Panc1 (cell line): ENCODE measurements around the gene MAB21L3. TPM values are rescaled to one million over a fixed set of nuclear protein-coding genes. Genes with fewer than 3 reads are reported as not detected.

Experiments used
- ATAC-seq: fragments of 200-7000 bp; cut with Tn5 transposase; 2 replicates; pipeline ENCODE4 v1.9.1; 2020; ENCODE audit warnings: mild to moderate bottlenecking, moderate library complexity
- BruUV-seq: library from RNA; stranded (reverse); fragments of 400-500 nt; replicated peaks from 2 replicates; lab custom pipeline; 2021; lab: Mats Ljungman, UMichigan
- CTCF ChIA-PET: fragments of 300-600 bp; sonication (Branson Sonifier 250); formaldehyde crosslinking; loops from one replicate; lab custom pipeline; 2022; ENCODE audit warnings: antibody characterized with exemption; lab: Charles Lee
- POLR2A ChIA-PET: fragments of 300-600 bp; sonication (Branson Sonifier 250); formaldehyde crosslinking; loops from one replicate; lab custom pipeline; 2022; ENCODE audit warnings: antibody characterized with exemption; lab: Charles Lee
- DNase-seq: peaks from one replicate; pipeline ENCODE4 v3.0.0-alpha.2; 2010; ENCODE audit warnings: low read depth, low spot score
- H3K27ac ChIP-seq: 2 replicates; pipeline ENCODE4 v1.5.1; 2011; ENCODE audit warnings: mild to moderate bottlenecking, low read length, inconsistent platforms
- H3K27me3 ChIP-seq: fragments of 200-500 bp; sonication (Bioruptor generic); 2 replicates; pipeline ENCODE4 v1.6.0; 2014; ENCODE audit warnings: low read length, inconsistent platforms; ENCODE audit not compliant: control insufficient read depth, insufficient read depth
- H3K36me3 ChIP-seq: fragments of 200-500 bp; sonication (Bioruptor generic); 2 replicates; pipeline ENCODE4 v1.5.1; 2014; ENCODE audit warnings: inconsistent platforms, mild to moderate bottlenecking, low read length, moderate library complexity; ENCODE audit not compliant: control insufficient read depth, insufficient read depth
- H3K4me1 ChIP-seq: 2 replicates; pipeline ENCODE4 v1.5.1; 2011; ENCODE audit warnings: inconsistent platforms, mild to moderate bottlenecking, low read length, moderate library complexity; ENCODE audit not compliant: control insufficient read depth, insufficient read depth
- H3K4me3 ChIP-seq, 2 experiments: 2 replicates each; pipeline ENCODE4 v1.5.1; 2011 to 2012; ENCODE audit warnings: low read depth in 2 of 2, low read length in 2 of 2, mild to moderate bottlenecking in 2 of 2, inconsistent platforms in 1 of 2, moderate library complexity in 1 of 2
- H3K9me3 ChIP-seq: fragments of 200-500 bp; sonication (Bioruptor generic); 2 replicates; pipeline ENCODE4 v1.5.1; 2014; ENCODE audit warnings: low read depth, mild to moderate bottlenecking, inconsistent platforms, low read length, moderate library complexity; ENCODE audit not compliant: control insufficient read depth, insufficient read depth
- POLR2AphosphoS5 ChIP-seq: IDR thresholded peaks from 2 replicates; pipeline ENCODE4 v1.6.1; 2012; ENCODE audit warnings: mild to moderate bottlenecking, low read depth, low read length, moderate library complexity
- SIN3A ChIP-seq: IDR thresholded peaks from 2 replicates; pipeline ENCODE4 v1.6.1; 2012; ENCODE audit warnings: low read depth, mild to moderate bottlenecking, low read length, moderate library complexity, borderline replicate concordance; ENCODE audit not compliant: insufficient read depth
- TCF7L2 ChIP-seq: IDR thresholded peaks from 2 replicates; pipeline ENCODE4 v1.6.1; 2011; ENCODE audit warnings: mild to moderate bottlenecking, low read depth, low read length, inconsistent platforms
- in situ Hi-C: cut with HindIII; loops from 2 replicates; pipeline ENCODE4 v1.10.0; 2016; ENCODE audit warnings: low sequenced_read_pairs, low pct_unique_long_range_greater_than_20kb
- intact Hi-C: fragments of 100-400 bp; cut with micrococcal nuclease; formaldehyde crosslinking; loops from one replicate; pipeline ENCODE4 v1.10.0; 2022; ENCODE audit not compliant: unreplicated experiment
- total RNA-seq: library from RNA; stranded (reverse); gene quantifications from one replicate; pipeline ENCODE4 v1.2.1, GENCODE V29; 2021; ENCODE audit not compliant: unreplicated experiment
- TF ChIP-seq, protein P1 (sequence below): fragments of 450-650 bp; IDR thresholded peaks from 2 replicates; pipeline ENCODE4 v1.5.1; 2017; ENCODE audit warnings: mild to moderate bottlenecking
- TF ChIP-seq, protein P2 (sequence below), 2 experiments: IDR thresholded peaks; 2 replicates each; pipeline ENCODE4 v1.6.1; 2011 to 2012; ENCODE audit warnings: low read depth in 2 of 2, control low read depth in 1 of 2, low read length in 1 of 2, mild to moderate bottlenecking in 1 of 2, moderate library complexity in 1 of 2; ENCODE audit not compliant: insufficient read depth in 1 of 2

The MAB21L3 gene
- total RNA-seq, 1 experiment from 2014 or later = not detected

DNA sequence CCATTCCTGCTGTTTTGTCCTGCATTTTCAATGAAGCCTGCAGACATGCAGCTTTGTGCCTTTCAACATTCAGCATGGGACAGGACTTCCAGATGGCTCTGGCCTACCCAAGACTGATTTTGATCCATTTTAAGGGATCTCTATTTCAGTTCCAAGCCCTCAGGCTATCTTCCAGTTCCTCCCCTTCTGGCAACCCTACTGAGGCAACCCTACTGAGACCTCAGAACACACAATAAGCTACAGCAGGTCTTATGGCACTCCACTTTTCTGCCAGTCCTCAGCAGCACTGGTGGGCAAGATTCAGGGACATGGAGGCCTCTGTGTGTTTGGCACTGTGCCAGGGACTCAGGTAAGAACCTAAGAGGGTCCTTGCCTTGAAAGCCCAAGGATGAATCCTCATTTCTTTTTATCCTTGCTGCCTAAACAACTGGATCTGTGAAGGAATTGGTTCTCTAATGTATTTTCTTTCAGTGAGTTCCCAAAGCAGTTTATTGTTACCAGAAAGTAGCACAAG is 50.7 kb downstream of the MAB21L3 start:
- no peaks in the 10 kb centered on the region for H3K36me3 ChIP-seq
- ChIA-PET CTCF (no interaction called here), POLR2A (no interaction called here)
- H3K4me1 ChIP-seq = no peaks in the 10 kb centered on the region
- no peaks in the 10 kb centered on the region for H3K9me3 ChIP-seq
- no peak for ATAC-seq
- in situ Hi-C loops (no loop called here), intact Hi-C loops (no loop called here)
- TF ChIP-seq, protein P1, sequence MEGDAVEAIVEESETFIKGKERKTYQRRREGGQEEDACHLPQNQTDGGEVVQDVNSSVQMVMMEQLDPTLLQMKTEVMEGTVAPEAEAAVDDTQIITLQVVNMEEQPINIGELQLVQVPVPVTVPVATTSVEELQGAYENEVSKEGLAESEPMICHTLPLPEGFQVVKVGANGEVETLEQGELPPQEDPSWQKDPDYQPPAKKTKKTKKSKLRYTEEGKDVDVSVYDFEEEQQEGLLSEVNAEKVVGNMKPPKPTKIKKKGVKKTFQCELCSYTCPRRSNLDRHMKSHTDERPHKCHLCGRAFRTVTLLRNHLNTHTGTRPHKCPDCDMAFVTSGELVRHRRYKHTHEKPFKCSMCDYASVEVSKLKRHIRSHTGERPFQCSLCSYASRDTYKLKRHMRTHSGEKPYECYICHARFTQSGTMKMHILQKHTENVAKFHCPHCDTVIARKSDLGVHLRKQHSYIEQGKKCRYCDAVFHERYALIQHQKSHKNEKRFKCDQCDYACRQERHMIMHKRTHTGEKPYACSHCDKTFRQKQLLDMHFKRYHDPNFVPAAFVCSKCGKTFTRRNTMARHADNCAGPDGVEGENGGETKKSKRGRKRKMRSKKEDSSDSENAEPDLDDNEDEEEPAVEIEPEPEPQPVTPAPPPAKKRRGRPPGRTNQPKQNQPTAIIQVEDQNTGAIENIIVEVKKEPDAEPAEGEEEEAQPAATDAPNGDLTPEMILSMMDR = no peak
- TF ChIP-seq TCF7L2 (no peak), SIN3A (no peak), POLR2AphosphoS5 (no peak)
- TF ChIP-seq, protein P2, sequence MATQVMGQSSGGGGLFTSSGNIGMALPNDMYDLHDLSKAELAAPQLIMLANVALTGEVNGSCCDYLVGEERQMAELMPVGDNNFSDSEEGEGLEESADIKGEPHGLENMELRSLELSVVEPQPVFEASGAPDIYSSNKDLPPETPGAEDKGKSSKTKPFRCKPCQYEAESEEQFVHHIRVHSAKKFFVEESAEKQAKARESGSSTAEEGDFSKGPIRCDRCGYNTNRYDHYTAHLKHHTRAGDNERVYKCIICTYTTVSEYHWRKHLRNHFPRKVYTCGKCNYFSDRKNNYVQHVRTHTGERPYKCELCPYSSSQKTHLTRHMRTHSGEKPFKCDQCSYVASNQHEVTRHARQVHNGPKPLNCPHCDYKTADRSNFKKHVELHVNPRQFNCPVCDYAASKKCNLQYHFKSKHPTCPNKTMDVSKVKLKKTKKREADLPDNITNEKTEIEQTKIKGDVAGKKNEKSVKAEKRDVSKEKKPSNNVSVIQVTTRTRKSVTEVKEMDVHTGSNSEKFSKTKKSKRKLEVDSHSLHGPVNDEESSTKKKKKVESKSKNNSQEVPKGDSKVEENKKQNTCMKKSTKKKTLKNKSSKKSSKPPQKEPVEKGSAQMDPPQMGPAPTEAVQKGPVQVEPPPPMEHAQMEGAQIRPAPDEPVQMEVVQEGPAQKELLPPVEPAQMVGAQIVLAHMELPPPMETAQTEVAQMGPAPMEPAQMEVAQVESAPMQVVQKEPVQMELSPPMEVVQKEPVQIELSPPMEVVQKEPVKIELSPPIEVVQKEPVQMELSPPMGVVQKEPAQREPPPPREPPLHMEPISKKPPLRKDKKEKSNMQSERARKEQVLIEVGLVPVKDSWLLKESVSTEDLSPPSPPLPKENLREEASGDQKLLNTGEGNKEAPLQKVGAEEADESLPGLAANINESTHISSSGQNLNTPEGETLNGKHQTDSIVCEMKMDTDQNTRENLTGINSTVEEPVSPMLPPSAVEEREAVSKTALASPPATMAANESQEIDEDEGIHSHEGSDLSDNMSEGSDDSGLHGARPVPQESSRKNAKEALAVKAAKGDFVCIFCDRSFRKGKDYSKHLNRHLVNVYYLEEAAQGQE (IDR thresholded peaks at IDR 0.05; ENCODE audit: insufficient read depth in 1 of 2, low read depth in 2 of 2, low read length in 1 of 2) = no peak
- DNase-seq = no peak
- BruUV-seq = no TSS peak
- no peak overlapping the region for H3K4me3 ChIP-seq
- H3K27me3 ChIP-seq = no peaks in the 10 kb centered on the region
- no peak overlapping the region for H3K27ac ChIP-seq

DNA sequence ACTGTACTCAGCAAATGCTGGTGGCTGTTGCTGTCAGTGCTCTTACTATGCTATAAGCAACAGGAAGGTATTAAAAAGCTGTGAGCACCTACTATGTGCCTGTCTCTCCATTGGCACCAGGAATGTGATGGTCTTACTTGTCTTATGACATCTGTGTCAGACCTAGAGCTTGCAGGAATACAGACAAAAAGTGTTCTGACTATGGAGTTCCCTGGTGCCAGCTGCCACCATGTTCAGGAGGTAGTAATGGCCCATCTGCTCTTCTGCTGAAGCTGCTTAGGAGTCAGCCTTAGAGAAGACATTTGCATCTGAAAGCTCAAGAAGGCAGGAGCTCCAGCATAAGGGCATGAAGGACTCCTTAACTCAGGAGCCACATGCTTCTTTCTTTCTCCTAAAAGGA is 52.3 kb downstream of the MAB21L3 start:
- ChIA-PET POLR2A (no interaction called here), CTCF (no interaction called here)
- Histone ChIP-seq H3K9me3 (no peaks in the 10 kb centered on the region), H3K27me3 (no peaks in the 10 kb centered on the region), H3K36me3 (no peaks in the 10 kb centered on the region), H3K4me3 (no peak overlapping the region), H3K27ac (no peak overlapping the region), H3K4me1 (no peaks in the 10 kb centered on the region; the same call in 1 of the 2 replicates)
- intact Hi-C loops (no loop called here), in situ Hi-C loops (no loop called here)
- no TSS peak for BruUV-seq
- TF ChIP-seq, protein P2 (IDR thresholded peaks at IDR 0.05; ENCODE audit: insufficient read depth in 1 of 2, low read depth in 2 of 2, low read length in 1 of 2) = no peak
- TF ChIP-seq TCF7L2 (no peak), POLR2AphosphoS5 (no peak), SIN3A (no peak)
- TF ChIP-seq, protein P1 = no peak
- no peak for ATAC-seq
- DNase-seq = no peak
